PC-3 (cell line): Measurements from ENCODE around the gene ZBTB7B.

Source experiments
- CTCF ChIP-seq: fragments of 300-600 bp; sonication (generic); conservative IDR thresholded peaks from 2 replicates; pipeline ENCODE4 v1.5.1; 2017; ENCODE audit warnings: antibody characterized with exemption, low read depth, mild to moderate bottlenecking, low read length
- EZH2phosphoT487 ChIP-seq: fragments of 300-600 bp; sonication (generic); IDR thresholded peaks from 2 replicates; pipeline ENCODE4 v1.6.1; 2018; ENCODE audit warnings: mild to moderate bottlenecking, antibody characterized with exemption, low read length, borderline replicate concordance

- TF ChIP-seq CTCF (no peak), EZH2phosphoT487 (no peak)
These were observed 694 bp downstream of the ZBTB7B start for GRCh38 chr1:155003227-155003765.
